Thoracic aorta (tissue), 2 donors: ENCODE results near the gene PNMA6E. TPM values are rescaled to one million over a fixed set of nuclear protein-coding genes. Genes with fewer than 3 reads are reported as not detected.

Experiments used
- ATAC-seq: fragments of 150-250 bp; one replicate; pipeline ENCODE4 v1.8.0; 2017; ENCODE audit warnings: low read depth; ENCODE audit not compliant: insufficient number of reproducible peaks, low FRiP score
- DNase-seq: peaks from one replicate; pipeline ENCODE4 v3.0.0-alpha.2; 2020; ENCODE audit warnings: low spot score
- H3K27ac ChIP-seq, 2 donors: fragments of 200-600 bp; sonication (generic); 1 replicate in 1 of 2; 2 replicates in 1 of 2; pipeline ENCODE4 v1.5.1; 2016; ENCODE audit warnings: mild to moderate bottlenecking in 2 of 2, moderate library complexity in 2 of 2
- H3K27me3 ChIP-seq: fragments of 200-600 bp; sonication (generic); replicated peaks from 2 replicates; pipeline ENCODE4 v1.6.0; 2016; ENCODE audit warnings: mild to moderate bottlenecking; ENCODE audit not compliant: insufficient read depth
- H3K36me3 ChIP-seq: fragments of 200-600 bp; sonication (generic); one replicate; pipeline ENCODE4 v1.5.1; 2016
- H3K4me1 ChIP-seq, 2 donors: fragments of 200-600 bp; sonication (generic); 1 replicate in 1 of 2; 2 replicates in 1 of 2; pipeline versions ENCODE4 v1.5.1 to v1.6.0; 2016; ENCODE audit warnings: low read depth in 2 of 2, mild to moderate bottlenecking in 1 of 2; ENCODE audit not compliant: control insufficient read depth in 1 of 2
- H3K4me3 ChIP-seq: fragments of 200-600 bp; sonication (generic); 2 replicates; pipeline ENCODE4 v1.5.1; 2016; ENCODE audit warnings: mild to moderate bottlenecking
- H3K9me3 ChIP-seq: fragments of 200-600 bp; sonication (generic); 2 replicates; pipeline ENCODE4 v1.5.1; 2016
- CTCF ChIP-seq: fragments of 200-600 bp; sonication (generic); IDR thresholded peaks from one replicate; pipeline ENCODE4 v1.5.1; 2019; ENCODE audit warnings: antibody characterized with exemption
- total RNA-seq, 2 donors: library from RNA; depleted of rRNA; stranded (reverse); fragments of >200 nt; gene quantifications; one replicate each; pipeline versions ENCODE4 v1.1.0 to v1.2.3, GENCODE V29; 2016

PNMA6E gene
- total RNA-seq, 2 donors from 2014 or later: not detected

- TF ChIP-seq CTCF: no peak
- Histone ChIP-seq H3K4me1 (no peaks in the 10 kb centered on the region), H3K27me3 (no peaks in the 10 kb centered on the region), H3K36me3 (no peaks in the 10 kb centered on the region), H3K9me3 (no peaks in the 10 kb centered on the region), H3K4me3 (peak within 1 kb of the TSS; percentile 72), H3K27ac (no peak within 1 kb of the TSS)
- DNase-seq (no peak), ATAC-seq (no peak)
Observed at GRCh38 chrX:153411255-153411987, 10.3 kb upstream of the PNMA6E start, which contains the start of gene ZFP92. ZFP92 (plus strand) TSS chrX:153411472; CDS start chrX:153418323, 6,851 bp downstream.

- Histone ChIP-seq H3K27me3 (no peaks in the 10 kb centered on the region), H3K27ac (no peak overlapping the region), H3K36me3 (no peaks in the 10 kb centered on the region), H3K4me3 (peak overlapping the region; percentile 72), H3K9me3 (no peaks in the 10 kb centered on the region), H3K4me1 (no peaks in the 10 kb centered on the region)
- ATAC-seq: no peak
- no peak for TF ChIP-seq CTCF
- DNase-seq: no peak
Observed at GRCh38 chrX:153410888-153411254, 9.7 kb upstream of the PNMA6E start.

- no peak for TF ChIP-seq CTCF
- H3K27ac ChIP-seq: no peak overlapping the region
- H3K4me3 ChIP-seq: no peak overlapping the region
- no peaks in the 10 kb centered on the region for H3K36me3 ChIP-seq
- H3K9me3 ChIP-seq: no peaks in the 10 kb centered on the region
- H3K4me1 ChIP-seq: no peaks in the 10 kb centered on the region
- no peak for DNase-seq
- H3K27me3 ChIP-seq: no peaks in the 10 kb centered on the region
- ATAC-seq: no peak
Observed at GRCh38 chrX:153410373-153410772, 9.2 kb upstream of the PNMA6E start.

GRCh38 chrX:153409414-153410101, 8.4 kb upstream of the PNMA6E start:
- H3K4me1 ChIP-seq: no peaks in the 10 kb centered on the region
- no peaks in the 10 kb centered on the region for H3K9me3 ChIP-seq
- no peak for TF ChIP-seq CTCF
- DNase-seq (no peak), ATAC-seq (no peak)
- H3K4me3 ChIP-seq: no peak overlapping the region
- no peak overlapping the region for H3K27ac ChIP-seq
- no peaks in the 10 kb centered on the region for H3K36me3 ChIP-seq
- H3K27me3 ChIP-seq: no peaks in the 10 kb centered on the region

- Histone ChIP-seq H3K27me3 (no peaks in the 10 kb centered on the region), H3K36me3 (no peaks in the 10 kb centered on the region), H3K27ac (no peak overlapping the region), H3K4me3 (no peak overlapping the region), H3K9me3 (no peaks in the 10 kb centered on the region), H3K4me1 (no peaks in the 10 kb centered on the region)
- DNase-seq (no peak), ATAC-seq (no peak)
- no peak for TF ChIP-seq CTCF
Observed at GRCh38 chrX:153408871-153409351, 7.8 kb upstream of the PNMA6E start.
